ENCODE results near the gene PRKACB.

Gene PRKACB

GRCh38 chr1:84156210-84156621, 12.1 kb downstream of the PRKACB start:
- no peak for DNase-seq (ENCODE audit: low read depth)

GRCh38 chr1:84159533-84160240, 15.6 kb downstream of the PRKACB start:
- no peak for DNase-seq (ENCODE audit: low read depth)

- DNase-seq (ENCODE audit: low read depth), result no peak
Observed at GRCh38 chr1:84162295-84162694, 18.2 kb downstream of the PRKACB start.

- no peak for DNase-seq (ENCODE audit: low read depth)
Observed at GRCh38 chr1:84163123-84163931, 19.3 kb downstream of the PRKACB start.

GRCh38 chr1:84164161-84164560, 20.1 kb downstream of the PRKACB start:
- no peak for DNase-seq (ENCODE audit: low read depth)

GRCh38 chr1:84164567-84165021, 20.5 kb downstream of the PRKACB start:
- no peak for DNase-seq (ENCODE audit: low read depth)

- DNase-seq (ENCODE audit: low read depth), result no peak
Observed at GRCh38 chr1:84165601-84166000, 21.5 kb downstream of the PRKACB start.

- DNase-seq (ENCODE audit: low read depth), result no peak
Observed at GRCh38 chr1:84166797-84167196, 22.7 kb downstream of the PRKACB start.

GRCh38 chr1:84168783-84169182, 24.7 kb downstream of the PRKACB start:
- DNase-seq (ENCODE audit: low read depth), result no peak

- DNase-seq (ENCODE audit: low read depth), result no peak
Observed at GRCh38 chr1:84170171-84170570, 26.1 kb downstream of the PRKACB start.

GRCh38 chr1:84171481-84171880, 27.4 kb downstream of the PRKACB start:
- no peak for DNase-seq (ENCODE audit: low read depth)

GRCh38 chr1:84174051-84174556, 30.0 kb downstream of the PRKACB start:
- DNase-seq (ENCODE audit: low read depth), result no peak

- no peak for DNase-seq (ENCODE audit: low read depth)
Observed at GRCh38 chr1:84181350-84182005, 37.4 kb downstream of the PRKACB start.

GRCh38 chr1:84190455-84190854, 46.4 kb downstream of the PRKACB start:
- no peak for DNase-seq (ENCODE audit: low read depth)

- no peak for DNase-seq (ENCODE audit: low read depth)
Observed at GRCh38 chr1:84192681-84193080, 48.6 kb downstream of the PRKACB start.

GRCh38 chr1:84198832-84199231, 54.8 kb downstream of the PRKACB start:
- no peak for DNase-seq (ENCODE audit: low read depth)

- DNase-seq (ENCODE audit: low read depth), result no peak
Observed at GRCh38 chr1:84199257-84199656, 55.2 kb downstream of the PRKACB start.

GRCh38 chr1:84202126-84202525, 58.1 kb downstream of the PRKACB start:
- no peak for DNase-seq (ENCODE audit: low read depth)

GRCh38 chr1:84206375-84206774, 62.3 kb downstream of the PRKACB start:
- no peak for DNase-seq (ENCODE audit: low read depth)

- no peak for DNase-seq (ENCODE audit: low read depth)
Observed at GRCh38 chr1:84208935-84209334, 64.9 kb downstream of the PRKACB start.

- no peak for DNase-seq (ENCODE audit: low read depth)
Observed at GRCh38 chr1:84214115-84214956, 70.3 kb downstream of the PRKACB start.

GRCh38 chr1:84217239-84217638, 73.2 kb downstream of the PRKACB start:
- no peak for DNase-seq (ENCODE audit: low read depth)
